HepG2 (cell line): ENCODE results near the gene CHST14. TPM values are rescaled to one million over a fixed set of nuclear protein-coding genes. Genes with fewer than 3 reads are reported as not detected.

Experiments used
- CBX1 ChIP-seq: IDR thresholded peaks from one replicate; pipeline ENCODE4 v1.6.1; 2016; ENCODE audit warnings: antibody characterized with exemption, low read depth
- CEBPB ChIP-seq: IDR thresholded peaks from 2 replicates; pipeline ENCODE4 v1.6.1; 2011; ENCODE audit warnings: low read depth, low read length, improper control_type of control experiment, borderline replicate concordance
- FOXO1 ChIP-seq: sonication (generic); formaldehyde crosslinking; IDR thresholded peaks from 2 replicates; pipeline ENCODE4 v1.4.0; 2020; ENCODE audit warnings: missing genetic modification reagents
- GABPB1 ChIP-seq: IDR thresholded peaks from 2 replicates; pipeline ENCODE4 v1.6.1; 2016; ENCODE audit warnings: mild to moderate bottlenecking, missing genetic modification reagents, moderate library complexity, missing compliant biosample characterization
- HHEX ChIP-seq: IDR thresholded peaks from 2 replicates; pipeline ENCODE4 v1.6.1; 2016; ENCODE audit warnings: control low read depth
- HNF4A ChIP-seq: sonication (generic); formaldehyde crosslinking; IDR thresholded peaks from 2 replicates; pipeline ENCODE4 v1.4.0; 2020; ENCODE audit warnings: missing genetic modification reagents
- ISL2 ChIP-seq: sonication (generic); formaldehyde crosslinking; IDR thresholded peaks from 2 replicates; pipeline ENCODE4 v1.5.0; 2020; ENCODE audit warnings: missing genetic modification reagents
- KAT7 ChIP-seq: IDR thresholded peaks from 2 replicates; pipeline ENCODE4 v1.6.1; 2018; ENCODE audit warnings: borderline replicate concordance, missing compliant biosample characterization
- KDM4B ChIP-seq: sonication (generic); formaldehyde crosslinking; IDR thresholded peaks from 2 replicates; pipeline ENCODE4 v1.4.0; 2020; ENCODE audit warnings: missing genetic modification reagents
- MEIS2 ChIP-seq: sonication (generic); formaldehyde crosslinking; IDR thresholded peaks from 2 replicates; pipeline ENCODE4 v1.9.0; 2021; ENCODE audit warnings: mild to moderate bottlenecking, missing genetic modification reagents
- PAF1 ChIP-seq: IDR thresholded peaks from 2 replicates; pipeline ENCODE4 v1.6.1; 2016; ENCODE audit warnings: missing genetic modification reagents, missing compliant biosample characterization
- PHB2 ChIP-seq: fragments of 450-650 bp; IDR thresholded peaks from 2 replicates; pipeline ENCODE4 v1.6.1; 2018; ENCODE audit not compliant: partially characterized antibody
- SALL1 ChIP-seq: sonication (generic); formaldehyde crosslinking; IDR thresholded peaks from 2 replicates; pipeline ENCODE4 v1.8.0; 2022; ENCODE audit warnings: mild to moderate bottlenecking, missing genetic modification reagents
- TCF12 ChIP-seq, 2 experiments: fragments of 450-650 bp in 1 of 2; sonication (generic) in 1 of 2; formaldehyde crosslinking in 1 of 2; IDR thresholded peaks; 2 replicates each; pipeline versions ENCODE4 v1.6.1 to v1.8.0; 2017 to 2022; ENCODE audit warnings: antibody characterized with exemption in 1 of 2, mild to moderate bottlenecking in 1 of 2, missing genetic modification reagents in 1 of 2, moderate library complexity in 1 of 2
- ZNF20 ChIP-seq: sonication (generic); formaldehyde crosslinking; IDR thresholded peaks from 2 replicates; pipeline ENCODE4 v1.4.0; 2020; ENCODE audit warnings: mild to moderate bottlenecking, moderate library complexity, missing genetic modification reagents
- ZNF441 ChIP-seq: sonication (generic); formaldehyde crosslinking; IDR thresholded peaks from 2 replicates; pipeline ENCODE4 v1.7.0; 2021; ENCODE audit warnings: missing genetic modification reagents, borderline replicate concordance
- ZNF460 ChIP-seq: sonication (generic); formaldehyde crosslinking; IDR thresholded peaks from 2 replicates; pipeline ENCODE4 v1.5.1; 2020; ENCODE audit warnings: missing genetic modification reagents, mild to moderate bottlenecking, borderline replicate concordance
- ZNF530 ChIP-seq: sonication (generic); formaldehyde crosslinking; IDR thresholded peaks from 2 replicates; pipeline ENCODE4 v1.5.0; 2020; ENCODE audit warnings: low read depth, mild to moderate bottlenecking, missing genetic modification reagents
- ZNF652 ChIP-seq: IDR thresholded peaks from 2 replicates; pipeline ENCODE4 v1.6.1; 2016; ENCODE audit warnings: low read depth, borderline replicate concordance
- ZNF670 ChIP-seq: sonication (generic); formaldehyde crosslinking; IDR thresholded peaks from 2 replicates; pipeline ENCODE4 v1.8.0; 2022; ENCODE audit warnings: mild to moderate bottlenecking, missing genetic modification reagents, borderline replicate concordance
- ZNF841 ChIP-seq: sonication (generic); formaldehyde crosslinking; IDR thresholded peaks from 2 replicates; pipeline ENCODE4 v1.8.1; 2023; ENCODE audit warnings: missing genetic modification reagents, borderline replicate concordance
- ZSCAN9 ChIP-seq: IDR thresholded peaks from 2 replicates; pipeline ENCODE4 v1.6.1; 2016; ENCODE audit warnings: borderline replicate concordance
- polyA plus RNA-seq, 8 experiments: library from polyadenylated mRNA; depleted of rRNA in 3 of 8; stranded (reverse) in 7 of 8; unstranded in 1 of 8; fragments of >200 nt; fragmentation: Illumina TruSeq in 4 of 8; extraction: Trizol in 4 of 8; gene quantifications; 2 replicates each; pipeline versions ENCODE4 v1.2.1 to v1.2.3, GENCODE V29; 2011 to 2016; ENCODE audit warnings: low read depth in 4 of 8, missing spikeins in 1 of 8, mixed read lengths in 1 of 8; ENCODE audit not compliant: insufficient read depth in 1 of 8
- total RNA-seq, 5 experiments: library from RNA; depleted of rRNA; stranded (reverse); fragments of >200 nt; fragmentation: Illumina TruSeq; extraction: Trizol; gene quantifications; 2 replicates each; pipeline ENCODE4 v1.2.3, GENCODE V29; 2016; ENCODE audit warnings: low read depth in 1 of 5
- TF ChIP-seq, protein P1 (sequence below), 2 experiments: sonication (generic) in 1 of 2; formaldehyde crosslinking in 1 of 2; IDR thresholded peaks; 2 replicates each; pipeline versions ENCODE4 v1.4.0 to v1.6.1; 2016 to 2020; ENCODE audit warnings: borderline replicate concordance in 1 of 2, low read depth in 1 of 2, mild to moderate bottlenecking in 1 of 2, missing genetic modification reagents in 1 of 2
- TF ChIP-seq, protein P2 (sequence below): sonication (generic); formaldehyde crosslinking; IDR thresholded peaks from 2 replicates; pipeline ENCODE4 v1.8.0; 2022; ENCODE audit warnings: mild to moderate bottlenecking, missing genetic modification reagents
- TF ChIP-seq, protein P3 (sequence below): sonication (generic); formaldehyde crosslinking; IDR thresholded peaks from 2 replicates; pipeline ENCODE4 v1.4.0; 2020; ENCODE audit warnings: mild to moderate bottlenecking, missing genetic modification reagents

The CHST14 gene
- total and polyA plus RNA-seq, 2 of the 13 experiments (the other 11 are each of a cell fraction or from before 2014, with no cell fraction given) = 8.9 to 12.4 TPM

DNA sequence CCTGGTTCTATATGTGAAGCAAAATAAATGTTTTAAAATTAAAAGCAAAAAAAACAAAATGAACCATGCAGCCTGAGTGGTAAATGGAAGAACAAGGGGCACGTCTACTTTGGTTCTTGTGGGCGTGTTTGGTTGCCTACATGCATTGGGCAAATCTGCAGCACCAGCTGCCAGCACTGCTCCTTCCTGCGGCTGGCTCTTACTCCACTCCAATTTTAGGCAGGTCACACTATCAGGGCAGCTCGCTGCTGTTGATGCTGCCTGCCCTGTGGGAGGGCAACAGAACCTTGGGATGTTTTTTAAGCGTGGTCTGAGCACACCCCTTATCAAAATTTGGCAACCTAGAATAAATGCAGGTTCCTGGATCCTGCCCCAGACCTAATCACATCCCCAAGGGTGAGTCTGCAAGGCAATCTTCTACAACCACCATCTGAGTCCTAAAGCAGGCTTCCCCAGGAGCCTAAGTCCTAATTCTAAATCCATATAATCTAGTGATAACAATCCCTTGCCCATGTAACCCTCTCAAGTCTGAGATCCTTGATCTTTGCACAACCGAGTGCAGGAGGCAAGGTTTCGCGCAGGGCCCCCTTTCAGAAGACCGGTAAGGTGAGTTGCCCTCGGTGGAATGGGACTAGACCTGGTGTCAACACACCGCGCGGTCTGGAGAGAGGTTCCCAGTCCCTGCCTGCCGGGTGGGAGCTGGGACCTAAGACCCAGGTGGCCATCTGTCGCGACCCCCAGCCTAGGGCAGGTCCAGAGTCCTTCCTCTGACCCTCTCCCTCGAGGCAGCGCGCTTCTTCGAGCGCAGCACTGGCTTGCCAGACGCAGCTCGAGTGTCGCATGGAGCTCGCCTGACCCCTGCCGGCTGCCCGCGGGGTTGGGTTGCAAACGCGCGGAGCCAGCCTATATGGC lies 49.3 kb upstream of the CHST14 start (continued):
- TF ChIP-seq, protein P1, sequence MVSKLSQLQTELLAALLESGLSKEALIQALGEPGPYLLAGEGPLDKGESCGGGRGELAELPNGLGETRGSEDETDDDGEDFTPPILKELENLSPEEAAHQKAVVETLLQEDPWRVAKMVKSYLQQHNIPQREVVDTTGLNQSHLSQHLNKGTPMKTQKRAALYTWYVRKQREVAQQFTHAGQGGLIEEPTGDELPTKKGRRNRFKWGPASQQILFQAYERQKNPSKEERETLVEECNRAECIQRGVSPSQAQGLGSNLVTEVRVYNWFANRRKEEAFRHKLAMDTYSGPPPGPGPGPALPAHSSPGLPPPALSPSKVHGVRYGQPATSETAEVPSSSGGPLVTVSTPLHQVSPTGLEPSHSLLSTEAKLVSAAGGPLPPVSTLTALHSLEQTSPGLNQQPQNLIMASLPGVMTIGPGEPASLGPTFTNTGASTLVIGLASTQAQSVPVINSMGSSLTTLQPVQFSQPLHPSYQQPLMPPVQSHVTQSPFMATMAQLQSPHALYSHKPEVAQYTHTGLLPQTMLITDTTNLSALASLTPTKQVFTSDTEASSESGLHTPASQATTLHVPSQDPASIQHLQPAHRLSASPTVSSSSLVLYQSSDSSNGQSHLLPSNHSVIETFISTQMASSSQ (IDR thresholded peaks at IDR 0.05; ENCODE audit: low read depth) = no peak
- TF ChIP-seq, protein P1 (CRISPR knock-in tag; IDR thresholded peaks at IDR 0.05; ENCODE audit: borderline replicate concordance) = no peak
- TF ChIP-seq KAT7 (0 out of 2 replicates have a peak, but pooled peaks have one; percentile 34), ZNF670 (no peak), PHB2 (no peak), ISL2 (CRISPR knock-in tag) (no peak), SALL1 (CRISPR knock-in tag) (peak; percentile 64; the same call in 1 of the 2 replicates), ZNF441 (CRISPR knock-in tag) (0 out of 2 replicates have a peak, but pooled peaks have one; percentile 31), ZSCAN9 (no peak), HNF4A (CRISPR knock-in tag) (peak; percentile 62; the same call in 1 of the 2 replicates), ZNF652 (CRISPR knock-in tag) (no peak), CEBPB (no peak), KDM4B (CRISPR knock-in tag) (0 out of 2 replicates have a peak, but pooled peaks have one; percentile 19), FOXO1 (CRISPR knock-in tag) (peak; percentile 64; the same call in 1 of the 2 replicates), TCF12 (IDR thresholded peaks at IDR 0.05) (no peak), TCF12 (CRISPR knock-in tag; IDR thresholded peaks at IDR 0.05) (no peak), ZNF20 (CRISPR knock-in tag) (no peak), ZNF460 (CRISPR knock-in tag) (no peak), GABPB1 (CRISPR knock-in tag) (peak; percentile 56; the same call in 1 of the 2 replicates), HHEX (no peak), CBX1 (no peak), ZNF530 (CRISPR knock-in tag) (no peak), PAF1 (peak; percentile 50; the same call in 1 of the 2 replicates), ZNF841 (CRISPR knock-in tag) (no peak), MEIS2 (CRISPR knock-in tag) (no peak)
- TF ChIP-seq, protein P2, sequence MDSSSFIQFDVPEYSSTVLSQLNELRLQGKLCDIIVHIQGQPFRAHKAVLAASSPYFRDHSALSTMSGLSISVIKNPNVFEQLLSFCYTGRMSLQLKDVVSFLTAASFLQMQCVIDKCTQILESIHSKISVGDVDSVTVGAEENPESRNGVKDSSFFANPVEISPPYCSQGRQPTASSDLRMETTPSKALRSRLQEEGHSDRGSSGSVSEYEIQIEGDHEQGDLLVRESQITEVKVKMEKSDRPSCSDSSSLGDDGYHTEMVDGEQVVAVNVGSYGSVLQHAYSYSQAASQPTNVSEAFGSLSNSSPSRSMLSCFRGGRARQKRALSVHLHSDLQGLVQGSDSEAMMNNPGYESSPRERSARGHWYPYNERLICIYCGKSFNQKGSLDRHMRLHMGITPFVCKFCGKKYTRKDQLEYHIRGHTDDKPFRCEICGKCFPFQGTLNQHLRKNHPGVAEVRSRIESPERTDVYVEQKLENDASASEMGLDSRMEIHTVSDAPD (CRISPR knock-in tag) = no peak
- TF ChIP-seq, protein P3, sequence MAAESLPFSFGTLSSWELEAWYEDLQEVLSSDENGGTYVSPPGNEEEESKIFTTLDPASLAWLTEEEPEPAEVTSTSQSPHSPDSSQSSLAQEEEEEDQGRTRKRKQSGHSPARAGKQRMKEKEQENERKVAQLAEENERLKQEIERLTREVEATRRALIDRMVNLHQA (CRISPR knock-in tag) = no peak
